Stimulated activated CD4-positive, alpha-beta T cell treated with anti-CD3 and anti-CD28 coated beads, Interleukin-12 subunit alpha, Interleukin-12 subunit beta, amount 100 ng/mL, for 4 hours (primary cell): Measurements from ENCODE around the gene VWA8.

Source experiments
- DNase-seq: peaks from one replicate; pipeline ENCODE4 v3.0.0-alpha.2; 2020

Gene VWA8

GRCh38 chr13:41722684-41723535 is 238.0 kb downstream of the VWA8 start:
- no peak for DNase-seq

- DNase-seq: no peak
Observed at GRCh38 chr13:41720839-41721561, 239.9 kb downstream of the VWA8 start.

- DNase-seq: no peak
Observed at GRCh38 chr13:41716236-41716635, 244.7 kb downstream of the VWA8 start.

GRCh38 chr13:41713405-41713804 is 247.5 kb downstream of the VWA8 start:
- no peak for DNase-seq

GRCh38 chr13:41710771-41711170 is 250.1 kb downstream of the VWA8 start:
- DNase-seq: no peak

- DNase-seq: no peak
Observed at GRCh38 chr13:41709511-41709910, 251.4 kb downstream of the VWA8 start.

GRCh38 chr13:41708713-41709112 is 252.2 kb downstream of the VWA8 start:
- DNase-seq: no peak

- DNase-seq: no peak
Observed at GRCh38 chr13:41707194-41707821, 253.6 kb downstream of the VWA8 start.

GRCh38 chr13:41706152-41706551 is 254.8 kb downstream of the VWA8 start:
- no peak for DNase-seq

GRCh38 chr13:41702540-41702939 is 258.4 kb downstream of the VWA8 start:
- DNase-seq: no peak

- no peak for DNase-seq
Observed at GRCh38 chr13:41701676-41702075, 259.2 kb downstream of the VWA8 start.

- DNase-seq: no peak
Observed at GRCh38 chr13:41700790-41701310, 260.1 kb downstream of the VWA8 start.

GRCh38 chr13:41699759-41700158 is 261.1 kb downstream of the VWA8 start:
- DNase-seq: no peak

GRCh38 chr13:41697578-41697977 is 263.3 kb downstream of the VWA8 start:
- DNase-seq: no peak

GRCh38 chr13:41696163-41697003 is 264.5 kb downstream of the VWA8 start:
- no peak for DNase-seq

- DNase-seq: no peak
Observed at GRCh38 chr13:41694545-41695301, 266.2 kb downstream of the VWA8 start.

GRCh38 chr13:41693434-41693833 is 267.5 kb downstream of the VWA8 start:
- no peak for DNase-seq

- no peak for DNase-seq
Observed at GRCh38 chr13:41691274-41691673, 269.6 kb downstream of the VWA8 start.

- no peak for DNase-seq
Observed at GRCh38 chr13:41682766-41683165, 278.1 kb downstream of the VWA8 start.

- no peak for DNase-seq
Observed at GRCh38 chr13:41682001-41682400, 278.9 kb downstream of the VWA8 start.

GRCh38 chr13:41681587-41681986 is 279.3 kb downstream of the VWA8 start:
- no peak for DNase-seq

- no peak for DNase-seq
Observed at GRCh38 chr13:41680900-41681299, 280.0 kb downstream of the VWA8 start.
